CD14-positive monocyte (primary cell): ENCODE results near the gene PREX1. TPM values are rescaled to one million over a fixed set of nuclear protein-coding genes. Genes with fewer than 3 reads are reported as not detected.

Experiments used
- DNase-seq, 3 donors: peaks; one replicate each; pipeline ENCODE4 v3.0.0-alpha.2; 2011 to 2022
- H2AFZ ChIP-seq: 2 replicates; pipeline ENCODE4 v1.6.0; 2012; ENCODE audit warnings: mild to moderate bottlenecking, low read depth, low read length, inconsistent platforms; ENCODE audit not compliant: insufficient read depth, poor library complexity, severe bottlenecking
- H3K27ac ChIP-seq, 2 donors: 1 replicate in 1 of 2; 2 replicates in 1 of 2; pipeline ENCODE4 v1.5.1; 2012 to 2013; ENCODE audit warnings: low read length in 2 of 2, control low read depth in 1 of 2, inconsistent platforms in 1 of 2, low read depth in 1 of 2, mild to moderate bottlenecking in 1 of 2
- H3K27me3 ChIP-seq, 2 donors: one replicate each; pipeline versions ENCODE4 v1.6.0 to v1.6.1; 2011 to 2013; ENCODE audit warnings: low read length in 2 of 2; ENCODE audit not compliant: control insufficient read depth in 2 of 2, insufficient read depth in 2 of 2
- H3K36me3 ChIP-seq, 2 donors: replicated peaks in 1 of 2; 1 replicate in 1 of 2; 2 replicates in 1 of 2; pipeline versions ENCODE4 v1.5.1 to v1.6.1; 2012 to 2013; ENCODE audit warnings: low read length in 2 of 2, control low read depth in 1 of 2, inconsistent platforms in 1 of 2, mild to moderate bottlenecking in 1 of 2; ENCODE audit not compliant: insufficient read depth in 2 of 2, control insufficient read depth in 1 of 2
- H3K4me1 ChIP-seq, 2 donors: 1 replicate in 1 of 2; 2 replicates in 1 of 2; pipeline versions ENCODE4 v1.5.1 to v1.6.1; 2012 to 2013; ENCODE audit warnings: low read length in 2 of 2, control low read depth in 1 of 2, inconsistent platforms in 1 of 2, mild to moderate bottlenecking in 1 of 2, moderate library complexity in 1 of 2; ENCODE audit not compliant: insufficient read depth in 2 of 2, control insufficient read depth in 1 of 2
- H3K4me2 ChIP-seq: replicated peaks from 2 replicates; pipeline ENCODE3; 2012; ENCODE audit warnings: low read length, moderate library complexity, mild to moderate bottlenecking; ENCODE audit not compliant: poor library complexity, severe bottlenecking; ENCODE audit errors: extremely low read depth
- H3K4me3 ChIP-seq, 3 experiments: fragments of 200-600 bp in 1 of 3; sonication (generic) in 1 of 3; replicated peaks in 1 of 3; 1 replicate in 2 of 3; 2 replicates in 1 of 3; pipeline ENCODE4 v1.5.1; 2011 to 2013; ENCODE audit warnings: low read length in 3 of 3, mild to moderate bottlenecking in 3 of 3, control low read depth in 2 of 3, low read depth in 2 of 3, inconsistent platforms in 1 of 3, moderate library complexity in 1 of 3
- H3K79me2 ChIP-seq: 2 replicates; pipeline ENCODE4 v1.6.0; 2012; ENCODE audit warnings: mild to moderate bottlenecking, control low read depth, inconsistent platforms, low read length, moderate library complexity; ENCODE audit not compliant: insufficient read depth
- H3K9ac ChIP-seq: 2 replicates; pipeline ENCODE4 v1.6.0; 2017; ENCODE audit warnings: low read length, mild to moderate bottlenecking; ENCODE audit not compliant: insufficient read depth, poor library complexity, severe bottlenecking
- H3K9me3 ChIP-seq, 2 donors: replicated peaks in 1 of 2; 1 replicate in 1 of 2; 2 replicates in 1 of 2; pipeline versions ENCODE4 v1.5.1 to v1.6.1; 2012 to 2013; ENCODE audit warnings: low read length in 2 of 2, control low read depth in 1 of 2; ENCODE audit not compliant: control insufficient read depth in 1 of 2, insufficient read depth in 1 of 2
- H4K20me1 ChIP-seq: 2 replicates; pipeline ENCODE4 v1.6.0; 2012; ENCODE audit warnings: mild to moderate bottlenecking, low read length, control low read depth, moderate library complexity; ENCODE audit not compliant: insufficient read depth
- H3K27ac Mint-ChIP-seq, 7 donors: one replicate each; pipeline ENCODE4 v1.8.0; 2020; ENCODE audit warnings: mild to moderate bottlenecking in 7 of 7, mixed read lengths in 7 of 7, moderate library complexity in 6 of 7, inconsistent platforms in 2 of 7
- H3K27me3 Mint-ChIP-seq, 3 donors: one replicate each; pipeline ENCODE4 v1.8.0; 2021 to 2022; ENCODE audit warnings: low read depth in 3 of 3, mild to moderate bottlenecking in 3 of 3, mixed read lengths in 3 of 3, moderate library complexity in 3 of 3, inconsistent platforms in 1 of 3
- H3K36me3 Mint-ChIP-seq, 2 donors: one replicate each; pipeline ENCODE4 v1.8.0; 2020; ENCODE audit warnings: mixed read lengths in 2 of 2, inconsistent platforms in 1 of 2, mild to moderate bottlenecking in 1 of 2
- H3K4me1 Mint-ChIP-seq: one replicate; pipeline ENCODE4 v1.8.0; 2020; ENCODE audit warnings: mild to moderate bottlenecking, mixed read lengths
- H3K4me3 Mint-ChIP-seq, 2 donors: one replicate each; pipeline ENCODE4 v1.8.0; 2020; ENCODE audit warnings: mild to moderate bottlenecking in 2 of 2, mixed read lengths in 2 of 2, moderate library complexity in 1 of 2
- H3K9me3 Mint-ChIP-seq, 7 donors: one replicate each; pipeline ENCODE4 v1.8.0; 2020 to 2022; ENCODE audit warnings: mixed read lengths in 7 of 7, mild to moderate bottlenecking in 6 of 7, moderate library complexity in 6 of 7, inconsistent platforms in 2 of 7
- WGBS: methylation state at CpG from one replicate; pipeline ENCODE4 v1.1.5; 2013; ENCODE audit warnings: missing lambda C conversion rate; ENCODE audit not compliant: insufficient coverage; 5-methylcytosine and 5-hydroxymethylcytosine counted together
- intact Hi-C, 2 donors: fragments of 100-400 bp; cut with micrococcal nuclease; formaldehyde crosslinking; loops; one replicate each; pipeline versions ENCODE4 v1.15.0 to v1.15.1; 2023
- polyA plus RNA-seq, 3 donors: library from polyadenylated mRNA; depleted of rRNA in 1 of 3; unstranded in 2 of 3; stranded (reverse) in 1 of 3; fragments of 300-500 nt in 2 of 3; fragments of >200 nt in 1 of 3; fragmentation: Illumina TruSeq in 2 of 3; gene quantifications; 1 replicate in 2 of 3; 2 replicates in 1 of 3; pipeline ENCODE4 v1.2.3, GENCODE V29; 2012 to 2021
- TF ChIP-seq, protein P1 (sequence below): fragments of 200-600 bp; IDR thresholded peaks from one replicate; pipeline ENCODE4 v1.8.0; 2022; ENCODE audit warnings: antibody characterized with exemption, mild to moderate bottlenecking

PREX1 gene
- polyA plus RNA-seq, 3 donors: 24.3 to 114 (median 27.5) TPM

DNA sequence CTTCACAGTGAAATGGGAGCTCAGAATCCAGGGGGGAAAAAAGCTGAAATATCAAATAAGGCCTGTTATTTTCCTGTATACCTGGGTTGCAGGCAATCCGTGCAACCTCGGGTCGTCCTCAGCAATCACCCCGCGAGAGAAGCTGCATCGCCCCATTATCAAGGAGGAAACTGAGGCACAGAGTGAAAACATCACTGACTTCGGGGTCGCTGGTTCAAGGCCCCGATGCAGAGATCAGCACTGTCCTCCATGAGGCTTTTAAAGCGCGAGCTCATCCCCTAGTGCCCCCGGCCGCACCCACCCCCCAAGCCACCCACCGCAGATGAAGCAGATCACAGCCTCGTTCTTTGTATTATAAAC is 203.9 kb downstream of the PREX1 start:
- no peak overlapping the region for H3K27ac Mint-ChIP-seq
- Histone ChIP-seq H3K9ac (no peak overlapping the region), H3K36me3 (peaks cover 52 to 65% of the 10 kb centered on the region in 2 donors), H3K4me3 (no peak overlapping the region), H3K27me3 (no peaks in the 10 kb centered on the region), H3K9me3 (peaks cover 0 to 3% of the 10 kb centered on the region in 2 donors), H3K4me1 (peaks cover 21 to 32% of the 10 kb centered on the region in 2 donors), H3K27ac (no peak overlapping the region), H3K4me2 (no peak overlapping the region), H3K79me2 (no peaks in the 10 kb centered on the region), H4K20me1 (peaks cover 97% of the 10 kb centered on the region), H2AFZ (no peak overlapping the region)
- DNase-seq: no peak
- peaks cover 48 to 65% of the 10 kb centered on the region in 2 donors for H3K36me3 Mint-ChIP-seq
- peaks cover 0 to 5% (median 3%) of the 10 kb centered on the region in 7 donors for H3K9me3 Mint-ChIP-seq
- peaks cover 43% of the 10 kb centered on the region for H3K4me1 Mint-ChIP-seq
- intact Hi-C loops: loop anchor here in 1 of 2 donors (5.0 to 10.0 kb wide), 2 partner anchors 839 to 962 kb away; partner anchors contain the start of gene SULF2
- peaks cover 6 to 13% (median 8%) of the 10 kb centered on the region in 3 donors for H3K27me3 Mint-ChIP-seq
- WGBS: 100% methylated on average over 5 of the region's 15 CpGs
- no peak overlapping the region for H3K4me3 Mint-ChIP-seq
- TF ChIP-seq, protein P1, sequence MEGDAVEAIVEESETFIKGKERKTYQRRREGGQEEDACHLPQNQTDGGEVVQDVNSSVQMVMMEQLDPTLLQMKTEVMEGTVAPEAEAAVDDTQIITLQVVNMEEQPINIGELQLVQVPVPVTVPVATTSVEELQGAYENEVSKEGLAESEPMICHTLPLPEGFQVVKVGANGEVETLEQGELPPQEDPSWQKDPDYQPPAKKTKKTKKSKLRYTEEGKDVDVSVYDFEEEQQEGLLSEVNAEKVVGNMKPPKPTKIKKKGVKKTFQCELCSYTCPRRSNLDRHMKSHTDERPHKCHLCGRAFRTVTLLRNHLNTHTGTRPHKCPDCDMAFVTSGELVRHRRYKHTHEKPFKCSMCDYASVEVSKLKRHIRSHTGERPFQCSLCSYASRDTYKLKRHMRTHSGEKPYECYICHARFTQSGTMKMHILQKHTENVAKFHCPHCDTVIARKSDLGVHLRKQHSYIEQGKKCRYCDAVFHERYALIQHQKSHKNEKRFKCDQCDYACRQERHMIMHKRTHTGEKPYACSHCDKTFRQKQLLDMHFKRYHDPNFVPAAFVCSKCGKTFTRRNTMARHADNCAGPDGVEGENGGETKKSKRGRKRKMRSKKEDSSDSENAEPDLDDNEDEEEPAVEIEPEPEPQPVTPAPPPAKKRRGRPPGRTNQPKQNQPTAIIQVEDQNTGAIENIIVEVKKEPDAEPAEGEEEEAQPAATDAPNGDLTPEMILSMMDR: no peak

DNA sequence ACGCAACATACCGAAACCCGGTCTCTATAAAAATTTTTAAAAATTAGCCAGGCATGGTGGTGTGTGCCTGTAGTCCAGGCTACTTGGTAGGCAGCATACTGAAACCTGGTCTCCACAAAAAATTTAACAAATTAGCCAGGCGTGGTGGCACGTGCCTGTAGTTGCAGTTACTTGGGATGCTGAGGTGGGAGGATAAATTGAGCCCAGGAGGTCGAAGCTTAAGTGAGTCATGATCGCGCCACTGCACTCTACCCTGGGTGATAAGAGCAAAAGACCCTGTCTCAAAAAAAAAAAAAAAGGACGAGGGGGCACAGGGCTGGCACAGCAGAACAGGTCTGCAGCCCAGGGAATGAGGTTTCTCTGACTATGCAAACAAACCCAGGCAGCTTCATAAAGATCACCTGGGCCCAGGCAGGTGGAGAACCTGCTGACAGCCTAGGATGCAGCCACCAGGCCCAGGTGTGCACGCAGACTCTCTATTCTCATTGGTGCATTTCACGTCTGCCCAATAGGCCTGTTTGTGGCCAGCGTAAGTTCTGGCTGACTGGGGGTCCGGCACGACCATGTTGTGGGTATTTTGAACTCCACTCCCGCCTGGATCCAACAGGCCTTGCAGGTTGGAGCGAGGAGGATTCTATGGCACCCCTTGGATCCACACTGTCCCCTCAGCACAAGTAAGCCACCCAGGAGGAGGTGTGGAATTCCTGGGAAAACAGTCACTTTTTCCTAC is 204.5 kb downstream of the PREX1 start:
- no peak for DNase-seq
- 95% methylated on average over 11 of the region's 16 CpGs for WGBS
- Histone ChIP-seq H2AFZ (no peak overlapping the region), H3K9me3 (peaks cover 0 to 3% of the 10 kb centered on the region in 2 donors), H4K20me1 (peaks cover 92% of the 10 kb centered on the region), H3K4me1 (peaks cover 21 to 32% of the 10 kb centered on the region in 2 donors), H3K36me3 (peaks cover 47 to 60% of the 10 kb centered on the region in 2 donors), H3K27me3 (no peaks in the 10 kb centered on the region), H3K4me2 (no peak overlapping the region), H3K4me3 (no peak overlapping the region), H3K79me2 (no peaks in the 10 kb centered on the region), H3K9ac (no peak overlapping the region), H3K27ac (no peak overlapping the region)
- intact Hi-C loops: loop anchor here in 1 of 2 donors (5.0 to 10.0 kb wide), 2 partner anchors 839 to 961 kb away; partner anchors contain the start of gene SULF2
- Mint-ChIP-seq H3K4me3 (no peak overlapping the region), H3K9me3 (peaks cover 0 to 5% (median 3%) of the 10 kb centered on the region in 7 donors), H3K27me3 (peaks cover 6 to 15% (median 8%) of the 10 kb centered on the region in 3 donors), H3K4me1 (peaks cover 38% of the 10 kb centered on the region), H3K36me3 (peaks cover 43 to 60% of the 10 kb centered on the region in 2 donors), H3K27ac (peak overlapping the region in 4 of 7 donors; percentile 48 to 73 (median 70))
- TF ChIP-seq, protein P1: no peak
